Natural killer cell (primary cell): ENCODE measurements around the gene ZFP62. TPM values are rescaled to one million over a fixed set of nuclear protein-coding genes. Genes with fewer than 3 reads are reported as not detected.

Experiments
- ATAC-seq, 3 donors: fragments of 150-1000 bp in 2 of 3; fragments of 200-7000 bp in 1 of 3; cut with Tn5 transposase; 1 replicate in 1 of 3; 2 replicates in 2 of 3; pipeline ENCODE4 v1.10.0; 2021; ENCODE audit warnings: mild to moderate bottlenecking in 2 of 3, moderate library complexity in 2 of 3
- DNase-seq, 2 donors: peaks; one replicate each; pipeline versions ENCODE4 v3.0.0 to v3.0.0-alpha.2; 2013 to 2021; ENCODE audit warnings: mixed read lengths in 1 of 2
- H3K27ac ChIP-seq: one replicate; pipeline ENCODE4 v1.5.1; 2013; ENCODE audit warnings: mild to moderate bottlenecking, low read length
- H3K27me3 ChIP-seq: one replicate; pipeline ENCODE4 v1.6.1; 2013; ENCODE audit warnings: low read length; ENCODE audit not compliant: control insufficient read depth, insufficient read depth
- H3K36me3 ChIP-seq: one replicate; pipeline ENCODE4 v1.6.1; 2013; ENCODE audit warnings: low read length; ENCODE audit not compliant: control insufficient read depth, insufficient read depth
- H3K4me1 ChIP-seq: one replicate; pipeline ENCODE4 v1.6.1; 2013; ENCODE audit warnings: low read length; ENCODE audit not compliant: control insufficient read depth, insufficient read depth
- H3K4me3 ChIP-seq: one replicate; pipeline ENCODE4 v1.5.1; 2013; ENCODE audit warnings: low read length
- H3K9me3 ChIP-seq: one replicate; pipeline ENCODE4 v1.6.1; 2013; ENCODE audit warnings: low read length; ENCODE audit not compliant: control insufficient read depth, insufficient read depth
- H3K27ac Mint-ChIP-seq, 2 donors: one replicate each; pipeline ENCODE4 v1.8.0; 2022; ENCODE audit warnings: mild to moderate bottlenecking in 2 of 2, mixed read lengths in 2 of 2, moderate library complexity in 1 of 2
- H3K27me3 Mint-ChIP-seq, 2 donors: one replicate each; pipeline ENCODE4 v1.8.0; 2022; ENCODE audit warnings: low read depth in 2 of 2, mixed read lengths in 2 of 2
- H3K36me3 Mint-ChIP-seq: one replicate; pipeline ENCODE4 v1.8.0; 2022; ENCODE audit warnings: mixed read lengths
- H3K4me1 Mint-ChIP-seq, 2 donors: one replicate each; pipeline ENCODE4 v1.8.0; 2022; ENCODE audit warnings: mixed read lengths in 2 of 2
- H3K4me3 Mint-ChIP-seq: one replicate; pipeline ENCODE4 v1.8.0; 2022; ENCODE audit warnings: mild to moderate bottlenecking, moderate library complexity, mixed read lengths
- H3K9me3 Mint-ChIP-seq, 2 donors: one replicate each; pipeline ENCODE4 v1.8.0; 2022; ENCODE audit warnings: mixed read lengths in 2 of 2
- CTCF ChIP-seq: fragments of 200-600 bp; IDR thresholded peaks from one replicate; pipeline ENCODE4 v1.8.0; 2022; ENCODE audit warnings: antibody characterized with exemption
- WGBS: methylation state at CpG from one replicate; pipeline ENCODE4 v1.1.7; 2013; ENCODE audit warnings: missing lambda C conversion rate; ENCODE audit not compliant: insufficient coverage; 5-methylcytosine and 5-hydroxymethylcytosine counted together
- intact Hi-C: fragments of 100-400 bp; cut with micrococcal nuclease; formaldehyde crosslinking; loops from one replicate; pipeline ENCODE4 v1.14.2; 2022
- total RNA-seq, 4 donors: library from RNA; stranded (reverse); fragments of 120-200 nt in 1 of 4; gene quantifications; one replicate each; pipeline versions ENCODE4 v1.2.3 to v1.2.4, GENCODE V29; 2013 to 2022

Gene ZFP62
- 10 to 100 TPM; 16.6 to 21.0 (median 20.3) TPM for total RNA-seq
- 51.8 TPM for total RNA-seq (2013)

- H3K27me3 ChIP-seq = no peaks in the 10 kb centered on the region
- TF ChIP-seq CTCF = no peak
- Mint-ChIP-seq H3K4me1 (peaks cover 24 to 27% of the 10 kb centered on the region in 2 donors), H3K27me3 (peaks cover 3 to 4% of the 10 kb centered on the region in 2 donors), H3K27ac (peak within 1 kb of the TSS; percentile 89 to 90), H3K36me3 (peaks cover under 1% of the 10 kb centered on the region), H3K4me3 (peak within 1 kb of the TSS; percentile 92), H3K9me3 (no peaks in the 10 kb centered on the region)
- H3K9me3 ChIP-seq = no peaks in the 10 kb centered on the region
- H3K27ac ChIP-seq = peak within 1 kb of the TSS; percentile 93
- H3K4me3 ChIP-seq = peak within 1 kb of the TSS; percentile 99
- ATAC-seq (peak; percentile 86 to 95 (median 89)), DNase-seq (peak; percentile 86 to 93)
- intact Hi-C loops = loop anchor here (1.0 to 2.0 kb wide), 4 partner anchors 30 to 77 kb away; partner anchors contain the start of gene MGAT1
- peaks cover 9% of the 10 kb centered on the region for H3K4me1 ChIP-seq
- under 1% methylated on average over 84 of the region's 84 CpGs for WGBS
- no peaks in the 10 kb centered on the region for H3K36me3 ChIP-seq
These were observed at the start of gene ZFP62 for GRCh38 chr5:180860887-180861822. ZFP62 (minus strand) TSS chr5:180861276; CDS start chr5:180861219, 57 bp downstream.

GRCh38 chr5:180910735-180911134, 49.7 kb upstream of the ZFP62 start:
- no peaks in the 10 kb centered on the region for H3K4me1 Mint-ChIP-seq
- intact Hi-C loops = no loop called here
- WGBS = 90% methylated on average over 5 of the region's 5 CpGs

GRCh38 chr5:180910182-180910581, 49.1 kb upstream of the ZFP62 start:
- 72% methylated on average over 2 of the region's 2 CpGs for WGBS
- no peak overlapping the region for H3K27ac ChIP-seq
- intact Hi-C loops = no loop called here
- no peaks in the 10 kb centered on the region for H3K9me3 ChIP-seq
- no peaks in the 10 kb centered on the region for H3K36me3 ChIP-seq
- no peak for ATAC-seq
- Mint-ChIP-seq H3K4me3 (no peak overlapping the region), H3K4me1 (no peaks in the 10 kb centered on the region), H3K9me3 (no peaks in the 10 kb centered on the region), H3K27ac (no peak overlapping the region), H3K27me3 (peaks cover 10 to 11% of the 10 kb centered on the region in 2 donors), H3K36me3 (no peaks in the 10 kb centered on the region)
- peaks cover 2% of the 10 kb centered on the region for H3K27me3 ChIP-seq
- DNase-seq = no peak
- no peak overlapping the region for H3K4me3 ChIP-seq
- no peaks in the 10 kb centered on the region for H3K4me1 ChIP-seq
- TF ChIP-seq CTCF = no peak

More at GRCh38 chr5:180910735-180911134, 49.7 kb upstream of the ZFP62 start:
- no peak overlapping the region for H3K27ac ChIP-seq
- Mint-ChIP-seq H3K36me3 (no peaks in the 10 kb centered on the region), H3K27ac (no peak overlapping the region), H3K4me3 (no peak overlapping the region), H3K27me3 (peaks cover 11 to 16% of the 10 kb centered on the region in 2 donors), H3K9me3 (no peaks in the 10 kb centered on the region)
- TF ChIP-seq CTCF = no peak
- peaks cover 2% of the 10 kb centered on the region for H3K27me3 ChIP-seq
- H3K36me3 ChIP-seq = no peaks in the 10 kb centered on the region
- DNase-seq (no peak), ATAC-seq (no peak)
- H3K4me3 ChIP-seq = no peak overlapping the region
- H3K9me3 ChIP-seq = no peaks in the 10 kb centered on the region
- H3K4me1 ChIP-seq = no peaks in the 10 kb centered on the region
